CD4-positive, alpha-beta T cell (primary cell): ENCODE results near the gene RIOK2. TPM values are rescaled to one million over a fixed set of nuclear protein-coding genes. Genes with fewer than 3 reads are reported as not detected.

Source experiments
- ATAC-seq: fragments of 200-7000 bp; cut with Tn5 transposase; one replicate; pipeline ENCODE4 v1.10.0; 2022; ENCODE audit warnings: mild to moderate bottlenecking; ENCODE audit not compliant: poor library complexity
- CTCF ChIA-PET: fragments of 350-600 bp; sonication (Branson Sonifier 250); formaldehyde crosslinking; loops from one replicate; lab custom pipeline; 2021; ENCODE audit warnings: antibody characterized with exemption, inconsistent platforms; lab: Charles Lee
- POLR2A ChIA-PET: fragments of 350-600 bp; sonication (Branson Sonifier 250); formaldehyde crosslinking; loops from one replicate; lab custom pipeline; 2021; ENCODE audit warnings: antibody characterized with exemption, inconsistent platforms; lab: Charles Lee
- DNase-seq, 14 experiments: peaks; one replicate each; pipeline ENCODE4 v3.0.0-alpha.2; 2013 to 2020; ENCODE audit warnings: mixed read lengths in 2 of 14
- H3K27ac ChIP-seq, 2 donors: one replicate each; pipeline versions ENCODE4 v1.5.1 to v1.7.0; 2013; ENCODE audit warnings: low read length in 2 of 2, low read depth in 1 of 2, mild to moderate bottlenecking in 1 of 2
- H3K27me3 ChIP-seq, 2 experiments: 1 replicate in 1 of 2; 2 replicates in 1 of 2; pipeline versions ENCODE4 v1.6.1 to v1.7.0; 2013; ENCODE audit warnings: low read length in 2 of 2, control low read depth in 1 of 2, mild to moderate bottlenecking in 1 of 2, moderate library complexity in 1 of 2; ENCODE audit not compliant: insufficient read depth in 2 of 2, control insufficient read depth in 1 of 2
- H3K36me3 ChIP-seq: one replicate; pipeline ENCODE4 v1.6.1; 2013; ENCODE audit warnings: low read length, control low read depth; ENCODE audit not compliant: insufficient read depth
- H3K4me1 ChIP-seq: one replicate; pipeline ENCODE4 v1.6.1; 2013; ENCODE audit warnings: low read length, control low read depth; ENCODE audit not compliant: insufficient read depth
- H3K4me3 ChIP-seq: one replicate; pipeline ENCODE4 v1.5.1; 2013; ENCODE audit warnings: mild to moderate bottlenecking, low read length, moderate library complexity
- H3K9me3 ChIP-seq, 2 experiments: 1 replicate in 1 of 2; 2 replicates in 1 of 2; pipeline versions ENCODE4 v1.6.1 to v1.7.0; 2013; ENCODE audit warnings: low read length in 2 of 2, mild to moderate bottlenecking in 2 of 2, control low read depth in 1 of 2, moderate library complexity in 1 of 2; ENCODE audit not compliant: control insufficient read depth in 1 of 2, insufficient read depth in 1 of 2
- H3K27ac Mint-ChIP-seq: one replicate; pipeline ENCODE4 v1.8.0; 2020; ENCODE audit warnings: mixed read lengths
- H3K27me3 Mint-ChIP-seq: one replicate; pipeline ENCODE4 v1.8.0; 2021; ENCODE audit warnings: mixed read lengths
- H3K36me3 Mint-ChIP-seq: one replicate; pipeline ENCODE4 v1.8.0; 2021; ENCODE audit warnings: low read depth, mixed read lengths
- H3K4me1 Mint-ChIP-seq: one replicate; pipeline ENCODE4 v1.8.0; 2021; ENCODE audit warnings: low read depth, mixed read lengths
- H3K4me3 Mint-ChIP-seq: one replicate; pipeline ENCODE4 v1.8.0; 2020; ENCODE audit warnings: mild to moderate bottlenecking, mixed read lengths
- H3K9me3 Mint-ChIP-seq: one replicate; pipeline ENCODE4 v1.8.0; 2020; ENCODE audit warnings: mixed read lengths
- intact Hi-C, 2 experiments: fragments of 100-400 bp; cut with DNase I in 1 of 2; cut with micrococcal nuclease in 1 of 2; formaldehyde crosslinking; loops; one replicate each; pipeline versions ENCODE4 v1.15.1 to v1.9.0; 2023 to 2025; cut with DNase I, micrococcal nuclease
- total RNA-seq, 174 experiments: library from RNA in 2 of 174; stranded (reverse) in 2 of 174; gene quantifications; one replicate each; pipeline ENCODE4 v1.2.3 and lab custom pipeline; 2021 to 2026
- TF ChIP-seq, protein P1 (sequence below): fragments of 200-600 bp; IDR thresholded peaks from one replicate; pipeline ENCODE4 v1.8.0; 2022; ENCODE audit warnings: antibody characterized with exemption, mild to moderate bottlenecking

RIOK2 gene
- total RNA-seq, 2 experiments from 2014 or later, result 25.1 to 26.0 TPM

DNA sequence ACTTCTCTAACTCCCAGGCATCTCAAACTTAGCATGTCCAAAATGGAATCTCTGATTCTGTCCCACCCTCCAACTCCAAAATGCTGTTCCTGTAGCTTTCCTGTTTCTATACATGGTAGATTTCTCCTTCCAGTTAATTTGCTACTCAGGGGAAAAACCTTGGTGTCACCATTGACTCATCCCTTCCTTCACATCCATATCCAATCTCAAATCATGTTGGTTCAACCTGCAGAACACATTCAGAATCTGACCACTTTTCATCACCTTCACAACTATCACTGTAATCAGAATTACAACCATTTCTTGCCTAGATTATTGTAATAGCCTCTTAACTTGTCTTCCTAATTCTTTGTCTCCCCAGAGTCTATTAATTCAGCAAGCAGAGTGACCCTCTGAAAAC is 10.8 kb downstream of the RIOK2 start:
- Mint-ChIP-seq H3K27me3 (no peaks in the 10 kb centered on the region), H3K4me3 (no peak overlapping the region), H3K27ac (peak overlapping the region; percentile 16), H3K9me3 (no peaks in the 10 kb centered on the region), H3K36me3 (peaks cover 91% of the 10 kb centered on the region), H3K4me1 (peaks cover 27% of the 10 kb centered on the region)
- Histone ChIP-seq H3K27ac (no peak overlapping the region), H3K4me3 (no peak overlapping the region), H3K27me3 (no peaks in the 10 kb centered on the region), H3K4me1 (no peaks in the 10 kb centered on the region), H3K9me3 (no peaks in the 10 kb centered on the region), H3K36me3 (peaks cover 90% of the 10 kb centered on the region)
- intact Hi-C loops, result no loop called here
- no peak for DNase-seq
- TF ChIP-seq, protein P1, sequence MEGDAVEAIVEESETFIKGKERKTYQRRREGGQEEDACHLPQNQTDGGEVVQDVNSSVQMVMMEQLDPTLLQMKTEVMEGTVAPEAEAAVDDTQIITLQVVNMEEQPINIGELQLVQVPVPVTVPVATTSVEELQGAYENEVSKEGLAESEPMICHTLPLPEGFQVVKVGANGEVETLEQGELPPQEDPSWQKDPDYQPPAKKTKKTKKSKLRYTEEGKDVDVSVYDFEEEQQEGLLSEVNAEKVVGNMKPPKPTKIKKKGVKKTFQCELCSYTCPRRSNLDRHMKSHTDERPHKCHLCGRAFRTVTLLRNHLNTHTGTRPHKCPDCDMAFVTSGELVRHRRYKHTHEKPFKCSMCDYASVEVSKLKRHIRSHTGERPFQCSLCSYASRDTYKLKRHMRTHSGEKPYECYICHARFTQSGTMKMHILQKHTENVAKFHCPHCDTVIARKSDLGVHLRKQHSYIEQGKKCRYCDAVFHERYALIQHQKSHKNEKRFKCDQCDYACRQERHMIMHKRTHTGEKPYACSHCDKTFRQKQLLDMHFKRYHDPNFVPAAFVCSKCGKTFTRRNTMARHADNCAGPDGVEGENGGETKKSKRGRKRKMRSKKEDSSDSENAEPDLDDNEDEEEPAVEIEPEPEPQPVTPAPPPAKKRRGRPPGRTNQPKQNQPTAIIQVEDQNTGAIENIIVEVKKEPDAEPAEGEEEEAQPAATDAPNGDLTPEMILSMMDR, result no peak
- ChIA-PET POLR2A (no interaction called here), CTCF (no interaction called here)
- no peak for ATAC-seq

DNA sequence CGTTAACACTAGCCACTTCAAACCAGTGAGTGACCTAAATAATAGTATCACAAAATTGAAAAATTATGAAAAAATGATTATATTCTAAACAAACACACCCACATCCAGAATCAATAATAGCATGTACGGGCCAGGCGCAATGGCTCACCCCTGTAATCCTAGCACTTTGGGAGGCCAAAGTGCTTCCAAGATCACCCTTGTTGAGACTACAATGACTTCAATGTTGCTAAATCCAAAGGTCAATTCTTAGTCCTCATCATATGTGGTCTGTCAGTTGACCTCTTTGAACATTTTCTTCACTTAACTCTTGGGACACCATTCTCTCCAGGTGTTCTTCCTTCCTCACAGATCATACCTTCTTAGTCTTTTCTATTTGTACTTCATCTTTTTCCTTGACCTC is 11.3 kb downstream of the RIOK2 start:
- no peak for DNase-seq
- intact Hi-C loops, result no loop called here

DNA sequence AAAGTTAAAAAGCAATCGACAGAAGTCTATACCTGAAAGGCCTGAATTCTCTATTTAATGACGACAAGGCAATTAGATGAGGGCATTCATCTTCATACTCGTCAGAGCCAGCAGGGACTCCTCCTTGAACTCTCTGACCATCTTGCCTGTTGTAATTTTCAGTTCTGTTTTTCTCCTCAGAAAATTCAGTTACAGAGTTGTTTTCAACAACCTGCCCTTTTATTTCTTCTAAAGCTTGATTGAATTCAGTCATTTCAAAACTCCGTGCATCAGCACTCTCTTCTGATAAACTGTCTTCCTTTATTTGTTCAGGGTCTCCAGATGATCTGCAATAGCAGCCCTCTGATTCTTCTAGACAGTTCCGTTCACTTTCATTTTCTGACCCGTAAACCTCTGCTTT is 15.6 kb downstream of the RIOK2 start:
- POLR2A ChIA-PET, result interaction anchor here (0.8 kb wide), 1 partner anchor 298 kb away, joined by 3 read pairs; no protein-coding TSS in a partner anchor
- ATAC-seq (no peak), DNase-seq (no peak)
- H3K9me3 Mint-ChIP-seq, result no peaks in the 10 kb centered on the region
- no peaks in the 10 kb centered on the region for H3K27me3 Mint-ChIP-seq
- Histone ChIP-seq H3K4me3 (peak overlapping the region; percentile 8), H3K4me1 (no peaks in the 10 kb centered on the region), H3K9me3 (no peaks in the 10 kb centered on the region), H3K36me3 (peaks cover 80% of the 10 kb centered on the region), H3K27me3 (no peaks in the 10 kb centered on the region), H3K27ac (peak overlapping the region in 1 of 2 donors; percentile 22)
- H3K4me3 Mint-ChIP-seq, result peak overlapping the region; percentile 49
- peaks cover 83% of the 10 kb centered on the region for H3K36me3 Mint-ChIP-seq
- CTCF ChIA-PET, result no interaction called here
- H3K27ac Mint-ChIP-seq, result peak overlapping the region; percentile 82
- peaks cover 37% of the 10 kb centered on the region for H3K4me1 Mint-ChIP-seq
- intact Hi-C loops, result loop anchor here in 1 of 2 experiments (10.0 kb wide), 1 partner anchor 823 kb away; no protein-coding TSS in a partner anchor
- TF ChIP-seq, protein P1, result no peak

More for the DNA sequence above, 11.3 kb downstream of the RIOK2 start:
- TF ChIP-seq, protein P1, result no peak
- CTCF ChIA-PET, result no interaction called here
- Mint-ChIP-seq H3K4me3 (no peak overlapping the region), H3K27ac (peak overlapping the region; percentile 16), H3K36me3 (peaks cover 90% of the 10 kb centered on the region), H3K27me3 (no peaks in the 10 kb centered on the region), H3K4me1 (peaks cover 27% of the 10 kb centered on the region), H3K9me3 (no peaks in the 10 kb centered on the region)
- Histone ChIP-seq H3K27me3 (no peaks in the 10 kb centered on the region), H3K27ac (no peak overlapping the region), H3K4me1 (no peaks in the 10 kb centered on the region), H3K9me3 (no peaks in the 10 kb centered on the region), H3K36me3 (peaks cover 90% of the 10 kb centered on the region), H3K4me3 (no peak overlapping the region)
- POLR2A ChIA-PET, result no interaction called here
- ATAC-seq, result no peak
